ENCODE results near the gene CIB4. TPM values are rescaled to one million over a fixed set of nuclear protein-coding genes. Genes with fewer than 3 reads are reported as not detected.

CIB4 gene
- total and polyA plus RNA-seq, 2 experiments from 2014 or later: not detected

- no peak overlapping the region for H2AFZ ChIP-seq
- H4K20me1 ChIP-seq (ENCODE audit: insufficient read depth): no peaks in the 10 kb centered on the region
- no peaks in the 10 kb centered on the region for H3K79me2 ChIP-seq (ENCODE audit: insufficient read depth)
- in situ Hi-C loops (cut with MboI): no loop called here
- H3K36me3 ChIP-seq (ENCODE audit: low read depth): no peaks in the 10 kb centered on the region
- H3K9ac ChIP-seq: no peak overlapping the region
- no peaks in the 10 kb centered on the region for H3K9me3 ChIP-seq (ENCODE audit: low read depth)
- no peaks in the 10 kb centered on the region for H3K4me1 ChIP-seq (ENCODE audit: insufficient read depth)
- peak; percentile 32 for DNase-seq
- no peak overlapping the region for H3K27ac ChIP-seq
- no peak overlapping the region for H3K4me2 ChIP-seq (ENCODE audit: unreplicated experiment)
- H3K4me3 ChIP-seq: no peak overlapping the region
- H3F3A ChIP-seq (ENCODE audit: insufficient read depth): no peaks in the 10 kb centered on the region
- H3K9me2 ChIP-seq (ENCODE audit: insufficient read depth): no peaks in the 10 kb centered on the region
- TF ChIP-seq EZH2 (IDR thresholded peaks at IDR 0.05; ENCODE audit: insufficient read depth, poor library complexity, severe bottlenecking): no peak
- H3K27me3 ChIP-seq (replicated peaks; ENCODE audit: insufficient read depth): peaks cover 44% of the 10 kb centered on the region
- WGBS, 2 experiments (ENCODE audit: low coverage in 1 of 2, low lambda C conversion rate in 2 of 2, missing lambda C conversion rate in 2 of 2): 83 to 88% methylated on average over 5 of the region's 5 CpGs
Measured at GRCh38 chr2:26621469-26622199, 19.5 kb downstream of the CIB4 start.

- Histone ChIP-seq H3K9me3 (ENCODE audit: low read depth) (no peaks in the 10 kb centered on the region), H4K20me1 (ENCODE audit: insufficient read depth) (no peaks in the 10 kb centered on the region), H3K79me2 (ENCODE audit: insufficient read depth) (no peaks in the 10 kb centered on the region), H3K4me2 (ENCODE audit: unreplicated experiment) (no peak overlapping the region), H3K4me1 (ENCODE audit: insufficient read depth) (no peaks in the 10 kb centered on the region), H3F3A (ENCODE audit: insufficient read depth) (no peaks in the 10 kb centered on the region), H3K9ac (no peak overlapping the region), H2AFZ (no peak overlapping the region), H3K4me3 (no peak overlapping the region), H3K27me3 (replicated peaks; ENCODE audit: insufficient read depth) (peaks cover 58% of the 10 kb centered on the region), H3K9me2 (ENCODE audit: insufficient read depth) (no peaks in the 10 kb centered on the region), H3K27ac (no peak overlapping the region), H3K36me3 (ENCODE audit: low read depth) (no peaks in the 10 kb centered on the region)
- no peak for TF ChIP-seq EZH2 (IDR thresholded peaks at IDR 0.05; ENCODE audit: insufficient read depth, poor library complexity, severe bottlenecking)
- TF ChIP-seq EZH2phosphoT487 (IDR thresholded peaks at IDR 0.05; ENCODE audit: insufficient read depth, low read depth): no peak
- DNase-seq: no peak
- in situ Hi-C loops (cut with MboI): no loop called here
- WGBS, 2 experiments (ENCODE audit: low coverage in 1 of 2, low lambda C conversion rate in 2 of 2, missing lambda C conversion rate in 2 of 2): 35 to 50% methylated on average over 12 to 14 of the region's 14 CpGs
Measured at GRCh38 chr2:26620031-26620605, 21.0 kb downstream of the CIB4 start.

GRCh38 chr2:26619521-26619951, 21.6 kb downstream of the CIB4 start:
- TF ChIP-seq EZH2 (IDR thresholded peaks at IDR 0.05; ENCODE audit: insufficient read depth, poor library complexity, severe bottlenecking) (no peak), EZH2phosphoT487 (IDR thresholded peaks at IDR 0.05; ENCODE audit: insufficient read depth, low read depth) (no peak)
- Histone ChIP-seq H3F3A (ENCODE audit: insufficient read depth) (no peaks in the 10 kb centered on the region), H3K27me3 (replicated peaks; ENCODE audit: insufficient read depth) (peaks cover 64% of the 10 kb centered on the region), H3K9me2 (ENCODE audit: insufficient read depth) (no peaks in the 10 kb centered on the region), H3K27ac (no peak overlapping the region), H3K9me3 (ENCODE audit: low read depth) (no peaks in the 10 kb centered on the region), H3K4me1 (ENCODE audit: insufficient read depth) (no peaks in the 10 kb centered on the region), H3K79me2 (ENCODE audit: insufficient read depth) (no peaks in the 10 kb centered on the region), H2AFZ (no peak overlapping the region), H3K9ac (no peak overlapping the region), H4K20me1 (ENCODE audit: insufficient read depth) (no peaks in the 10 kb centered on the region), H3K36me3 (ENCODE audit: low read depth) (no peaks in the 10 kb centered on the region), H3K4me2 (ENCODE audit: unreplicated experiment) (no peak overlapping the region), H3K4me3 (no peak overlapping the region)
- no peak for DNase-seq
- 36 to 49% methylated on average over 8 of the region's 8 CpGs for WGBS, 2 experiments (ENCODE audit: low coverage in 1 of 2, low lambda C conversion rate in 2 of 2, missing lambda C conversion rate in 2 of 2)
- in situ Hi-C loops (cut with MboI): no loop called here

GRCh38 chr2:26619096-26619495, 22.1 kb downstream of the CIB4 start:
- Histone ChIP-seq H3K4me1 (ENCODE audit: insufficient read depth) (no peaks in the 10 kb centered on the region), H3K4me3 (no peak overlapping the region), H3K79me2 (ENCODE audit: insufficient read depth) (no peaks in the 10 kb centered on the region), H3K4me2 (ENCODE audit: unreplicated experiment) (no peak overlapping the region), H3K9ac (no peak overlapping the region), H3F3A (ENCODE audit: insufficient read depth) (no peaks in the 10 kb centered on the region), H3K27ac (no peak overlapping the region), H2AFZ (no peak overlapping the region), H3K9me2 (ENCODE audit: insufficient read depth) (no peaks in the 10 kb centered on the region), H3K36me3 (ENCODE audit: low read depth) (no peaks in the 10 kb centered on the region), H4K20me1 (ENCODE audit: insufficient read depth) (no peaks in the 10 kb centered on the region), H3K27me3 (replicated peaks; ENCODE audit: insufficient read depth) (peaks cover 67% of the 10 kb centered on the region), H3K9me3 (ENCODE audit: low read depth) (no peaks in the 10 kb centered on the region)
- TF ChIP-seq EZH2phosphoT487 (IDR thresholded peaks at IDR 0.05; ENCODE audit: insufficient read depth, low read depth) (no peak), EZH2 (IDR thresholded peaks at IDR 0.05; ENCODE audit: insufficient read depth, poor library complexity, severe bottlenecking) (no peak)
- DNase-seq: no peak
- 61 to 66% methylated on average over 11 of the region's 11 CpGs for WGBS, 2 experiments (ENCODE audit: low coverage in 1 of 2, low lambda C conversion rate in 2 of 2, missing lambda C conversion rate in 2 of 2)
- in situ Hi-C loops (cut with MboI): no loop called here

All from GM23248 (cell line).